SK-N-SH treated with all-trans-retinoic acid at 6 μM for 48 hours (cell line): ENCODE data around the gene GSN.

ENCODE experiments used
- ATAC-seq: fragments of 200-7000 bp; cut with Tn5 transposase; 3 replicates; pipeline ENCODE4 v1.9.1; 2020; ENCODE audit warnings: mild to moderate bottlenecking, moderate library complexity
- ARNTL ChIP-seq: fragments of 450-650 bp; formaldehyde crosslinking; IDR thresholded peaks from 2 replicates; pipeline ENCODE4 v1.5.0; 2020; ENCODE audit warnings: low read depth, mild to moderate bottlenecking, moderate library complexity, borderline replicate concordance
- BACH2 ChIP-seq: fragments of 250-450 bp; sonication (Bioruptor Pico); IDR thresholded peaks from 2 replicates; pipeline ENCODE4 v1.9.0; 2021; ENCODE audit warnings: mild to moderate bottlenecking, borderline replicate concordance
- CSDC2 ChIP-seq: fragments of 250-450 bp; sonication (Bioruptor Pico); IDR thresholded peaks from 2 replicates; pipeline ENCODE4 v1.5.0; 2020; ENCODE audit warnings: mild to moderate bottlenecking, moderate library complexity
- GLIS3 ChIP-seq: fragments of 250-450 bp; sonication (Bioruptor Pico); IDR thresholded peaks from 2 replicates; pipeline ENCODE4 v1.5.0; 2020; ENCODE audit warnings: mild to moderate bottlenecking, moderate library complexity
- ISL1 ChIP-seq: fragments of 250-450 bp; sonication (Bioruptor Pico); IDR thresholded peaks from 2 replicates; pipeline ENCODE4 v2.1.2; 2022; ENCODE audit warnings: mild to moderate bottlenecking, moderate library complexity
- OSR1 ChIP-seq: fragments of 250-450 bp; sonication (Bioruptor Pico); IDR thresholded peaks from 2 replicates; pipeline ENCODE4 v1.8.0; 2022; ENCODE audit warnings: moderate library complexity, mild to moderate bottlenecking, inconsistent platforms
- POU6F1 ChIP-seq: fragments of 250-450 bp; sonication (Bioruptor Pico); IDR thresholded peaks from 2 replicates; pipeline ENCODE4 v1.8.0; 2021; ENCODE audit warnings: low read depth, mild to moderate bottlenecking, moderate library complexity, borderline replicate concordance
- PPARA ChIP-seq: fragments of 250-450 bp; sonication (Bioruptor Pico); IDR thresholded peaks from 2 replicates; pipeline ENCODE4 v1.5.0; 2020; ENCODE audit warnings: mild to moderate bottlenecking, borderline replicate concordance
- RARB ChIP-seq: fragments of 250-450 bp; sonication (Bioruptor Pico); IDR thresholded peaks from 2 replicates; pipeline ENCODE4 v1.8.0; 2021; ENCODE audit warnings: mild to moderate bottlenecking, moderate library complexity
- TCF4 ChIP-seq: fragments of 250-450 bp; sonication (Bioruptor Pico); IDR thresholded peaks from 2 replicates; pipeline ENCODE4 v1.8.0; 2021; ENCODE audit warnings: mild to moderate bottlenecking, moderate library complexity, borderline replicate concordance
- TOX ChIP-seq: fragments of 250-450 bp; sonication (Bioruptor Pico); IDR thresholded peaks from 2 replicates; pipeline ENCODE4 v1.8.0; 2021; ENCODE audit warnings: mild to moderate bottlenecking, moderate library complexity, borderline replicate concordance
- ZC3H10 ChIP-seq: fragments of 250-450 bp; sonication (Bioruptor Pico); IDR thresholded peaks from 2 replicates; pipeline ENCODE4 v1.5.1; 2021; ENCODE audit warnings: mild to moderate bottlenecking, moderate library complexity
- ZFP3 ChIP-seq: fragments of 250-450 bp; sonication (Bioruptor Pico); IDR thresholded peaks from 2 replicates; pipeline ENCODE4 v1.5.0; 2020; ENCODE audit warnings: mild to moderate bottlenecking, moderate library complexity
- ZNF565 ChIP-seq: fragments of 450-650 bp; formaldehyde crosslinking; conservative IDR thresholded peaks from 2 replicates; pipeline ENCODE4 v1.5.0; 2020; ENCODE audit warnings: low read depth, mild to moderate bottlenecking, moderate library complexity
- ZNF70 ChIP-seq: fragments of 450-650 bp; formaldehyde crosslinking; IDR thresholded peaks from 2 replicates; pipeline ENCODE4 v1.5.0; 2020; ENCODE audit warnings: mild to moderate bottlenecking, moderate library complexity
- TF ChIP-seq, protein P1 (sequence below): fragments of 250-450 bp; sonication (Bioruptor Pico); IDR thresholded peaks from 2 replicates; pipeline ENCODE4 v1.5.0; 2020; ENCODE audit warnings: mild to moderate bottlenecking, moderate library complexity
- TF ChIP-seq, protein P2 (sequence below): fragments of 250-450 bp; sonication (Bioruptor Pico); IDR thresholded peaks from 2 replicates; pipeline ENCODE4 v1.5.1; 2020; ENCODE audit warnings: low read depth, mild to moderate bottlenecking, moderate library complexity
- TF ChIP-seq, protein P3 (sequence below): fragments of 250-450 bp; sonication (Bioruptor Pico); IDR thresholded peaks from 2 replicates; pipeline ENCODE4 v1.8.0; 2020; ENCODE audit warnings: mild to moderate bottlenecking, moderate library complexity, borderline replicate concordance
- TF ChIP-seq, protein P4 (sequence below): fragments of 250-450 bp; sonication (Bioruptor Pico); IDR thresholded peaks from 2 replicates; pipeline ENCODE4 v1.5.1; 2021; ENCODE audit warnings: mild to moderate bottlenecking, moderate library complexity

GSN gene

DNA sequence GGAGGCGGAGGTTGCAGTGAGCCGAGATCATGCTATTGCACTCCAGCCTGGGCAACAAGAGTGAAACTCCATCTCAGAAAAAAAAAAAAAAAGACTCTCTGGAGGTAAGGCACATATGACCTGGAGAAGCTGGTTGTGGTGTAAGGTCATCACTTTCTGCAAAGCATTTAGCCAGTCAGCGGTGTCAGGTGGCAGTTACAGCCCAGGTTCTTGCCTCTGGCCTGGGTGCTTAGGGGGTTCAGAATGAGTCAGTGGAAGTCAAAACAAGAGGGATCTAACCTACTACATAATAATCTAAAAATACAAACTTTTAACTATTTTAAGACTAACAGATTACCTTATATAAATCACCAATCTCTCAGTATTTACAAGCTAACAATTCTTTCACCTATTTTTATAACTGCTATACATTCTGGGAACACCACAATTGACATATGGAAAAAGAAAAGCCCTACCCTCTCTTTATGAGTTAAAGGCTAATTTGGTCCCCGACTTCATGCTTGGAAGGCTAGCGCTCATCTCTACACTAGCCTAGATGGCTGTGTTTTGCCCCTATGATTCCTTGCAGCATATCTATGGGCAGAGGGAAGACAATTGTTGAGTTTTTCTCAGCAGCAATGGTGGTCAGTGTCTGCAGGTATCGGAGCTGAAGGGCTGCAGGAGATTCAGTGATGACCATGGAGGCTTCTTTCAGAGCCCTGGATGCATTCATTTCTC is 72.9 kb downstream of the GSN start:
- ATAC-seq: no peak
- TF ChIP-seq GLIS3 (no peak), POU6F1 (no peak), ARNTL (no peak), PPARA (CRISPR knock-in tag) (no peak), CSDC2 (no peak), RARB (CRISPR knock-in tag) (no peak), ISL1 (no peak), ZFP3 (CRISPR knock-in tag) (no peak), ZC3H10 (CRISPR knock-in tag) (no peak), OSR1 (no peak), BACH2 (CRISPR knock-in tag) (no peak)
- TF ChIP-seq, protein P1, sequence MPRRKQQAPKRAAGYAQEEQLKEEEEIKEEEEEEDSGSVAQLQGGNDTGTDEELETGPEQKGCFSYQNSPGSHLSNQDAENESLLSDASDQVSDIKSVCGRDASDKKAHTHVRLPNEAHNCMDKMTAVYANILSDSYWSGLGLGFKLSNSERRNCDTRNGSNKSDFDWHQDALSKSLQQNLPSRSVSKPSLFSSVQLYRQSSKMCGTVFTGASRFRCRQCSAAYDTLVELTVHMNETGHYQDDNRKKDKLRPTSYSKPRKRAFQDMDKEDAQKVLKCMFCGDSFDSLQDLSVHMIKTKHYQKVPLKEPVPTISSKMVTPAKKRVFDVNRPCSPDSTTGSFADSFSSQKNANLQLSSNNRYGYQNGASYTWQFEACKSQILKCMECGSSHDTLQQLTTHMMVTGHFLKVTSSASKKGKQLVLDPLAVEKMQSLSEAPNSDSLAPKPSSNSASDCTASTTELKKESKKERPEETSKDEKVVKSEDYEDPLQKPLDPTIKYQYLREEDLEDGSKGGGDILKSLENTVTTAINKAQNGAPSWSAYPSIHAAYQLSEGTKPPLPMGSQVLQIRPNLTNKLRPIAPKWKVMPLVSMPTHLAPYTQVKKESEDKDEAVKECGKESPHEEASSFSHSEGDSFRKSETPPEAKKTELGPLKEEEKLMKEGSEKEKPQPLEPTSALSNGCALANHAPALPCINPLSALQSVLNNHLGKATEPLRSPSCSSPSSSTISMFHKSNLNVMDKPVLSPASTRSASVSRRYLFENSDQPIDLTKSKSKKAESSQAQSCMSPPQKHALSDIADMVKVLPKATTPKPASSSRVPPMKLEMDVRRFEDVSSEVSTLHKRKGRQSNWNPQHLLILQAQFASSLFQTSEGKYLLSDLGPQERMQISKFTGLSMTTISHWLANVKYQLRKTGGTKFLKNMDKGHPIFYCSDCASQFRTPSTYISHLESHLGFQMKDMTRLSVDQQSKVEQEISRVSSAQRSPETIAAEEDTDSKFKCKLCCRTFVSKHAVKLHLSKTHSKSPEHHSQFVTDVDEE (CRISPR knock-in tag): no peak
- TF ChIP-seq, protein P2, sequence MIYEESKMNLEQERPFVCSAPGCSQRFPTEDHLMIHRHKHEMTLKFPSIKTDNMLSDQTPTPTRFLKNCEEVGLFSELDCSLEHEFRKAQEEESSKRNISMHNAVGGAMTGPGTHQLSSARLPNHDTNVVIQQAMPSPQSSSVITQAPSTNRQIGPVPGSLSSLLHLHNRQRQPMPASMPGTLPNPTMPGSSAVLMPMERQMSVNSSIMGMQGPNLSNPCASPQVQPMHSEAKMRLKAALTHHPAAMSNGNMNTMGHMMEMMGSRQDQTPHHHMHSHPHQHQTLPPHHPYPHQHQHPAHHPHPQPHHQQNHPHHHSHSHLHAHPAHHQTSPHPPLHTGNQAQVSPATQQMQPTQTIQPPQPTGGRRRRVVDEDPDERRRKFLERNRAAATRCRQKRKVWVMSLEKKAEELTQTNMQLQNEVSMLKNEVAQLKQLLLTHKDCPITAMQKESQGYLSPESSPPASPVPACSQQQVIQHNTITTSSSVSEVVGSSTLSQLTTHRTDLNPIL (CRISPR knock-in tag): no peak
- TF ChIP-seq, protein P3, sequence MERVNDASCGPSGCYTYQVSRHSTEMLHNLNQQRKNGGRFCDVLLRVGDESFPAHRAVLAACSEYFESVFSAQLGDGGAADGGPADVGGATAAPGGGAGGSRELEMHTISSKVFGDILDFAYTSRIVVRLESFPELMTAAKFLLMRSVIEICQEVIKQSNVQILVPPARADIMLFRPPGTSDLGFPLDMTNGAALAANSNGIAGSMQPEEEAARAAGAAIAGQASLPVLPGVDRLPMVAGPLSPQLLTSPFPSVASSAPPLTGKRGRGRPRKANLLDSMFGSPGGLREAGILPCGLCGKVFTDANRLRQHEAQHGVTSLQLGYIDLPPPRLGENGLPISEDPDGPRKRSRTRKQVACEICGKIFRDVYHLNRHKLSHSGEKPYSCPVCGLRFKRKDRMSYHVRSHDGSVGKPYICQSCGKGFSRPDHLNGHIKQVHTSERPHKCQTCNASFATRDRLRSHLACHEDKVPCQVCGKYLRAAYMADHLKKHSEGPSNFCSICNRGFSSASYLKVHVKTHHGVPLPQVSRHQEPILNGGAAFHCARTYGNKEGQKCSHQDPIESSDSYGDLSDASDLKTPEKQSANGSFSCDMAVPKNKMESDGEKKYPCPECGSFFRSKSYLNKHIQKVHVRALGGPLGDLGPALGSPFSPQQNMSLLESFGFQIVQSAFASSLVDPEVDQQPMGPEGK (CRISPR knock-in tag): no peak

DNA sequence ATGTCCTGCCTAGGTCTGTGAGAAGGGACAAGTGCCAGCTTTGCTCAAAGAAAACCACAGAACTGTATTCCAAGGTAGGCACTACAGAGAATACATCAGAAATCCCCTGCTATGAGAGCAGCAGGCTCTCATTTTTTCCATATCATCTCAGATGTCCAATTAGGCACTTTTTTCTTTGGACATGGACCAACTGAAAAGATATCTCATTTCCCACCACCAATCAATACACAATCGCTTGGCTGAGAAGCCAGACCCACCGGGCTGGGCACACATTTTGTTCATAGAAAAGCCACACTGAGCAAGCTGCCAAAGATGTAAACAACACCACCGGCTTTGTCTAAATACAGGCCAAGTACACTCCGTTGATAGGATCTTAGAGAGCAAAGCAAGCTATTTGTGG is 76.2 kb downstream of the GSN start:
- no peak for ATAC-seq
- no peak for TF ChIP-seq OSR1
- TF ChIP-seq ZNF565: no peak
- TF ChIP-seq, protein P3 (CRISPR knock-in tag): no peak

DNA sequence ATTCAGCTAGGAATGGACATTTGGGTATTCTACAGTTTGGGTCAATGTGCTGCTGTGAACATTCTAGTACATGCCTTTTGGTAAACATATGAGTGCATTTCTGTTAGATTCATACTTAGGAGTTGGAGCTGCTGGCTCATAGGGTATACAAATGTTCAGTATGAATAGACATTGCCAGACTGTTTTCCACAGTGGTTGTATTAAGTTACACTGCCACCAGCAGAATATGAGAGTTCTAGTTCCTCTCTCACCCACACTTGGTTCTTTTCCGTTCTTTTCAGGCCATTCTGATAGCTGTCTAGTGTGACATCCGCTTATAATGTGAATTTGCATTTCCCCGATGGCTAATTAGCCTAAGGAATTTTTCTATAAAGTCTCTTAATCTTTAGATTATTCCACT is 77.1 kb downstream of the GSN start:
- ATAC-seq: no peak
- TF ChIP-seq BACH2 (CRISPR knock-in tag) (no peak), RARB (CRISPR knock-in tag) (no peak), TCF4 (no peak), ARNTL (no peak), ZNF70 (CRISPR knock-in tag) (no peak), ZNF565 (no peak), POU6F1 (no peak), GLIS3 (no peak), ISL1 (no peak), ZC3H10 (CRISPR knock-in tag) (no peak), CSDC2 (no peak), PPARA (CRISPR knock-in tag) (no peak), TOX (CRISPR knock-in tag) (no peak)
- TF ChIP-seq, protein P3 (CRISPR knock-in tag): no peak
- TF ChIP-seq, protein P2 (CRISPR knock-in tag): no peak
- TF ChIP-seq, protein P4, sequence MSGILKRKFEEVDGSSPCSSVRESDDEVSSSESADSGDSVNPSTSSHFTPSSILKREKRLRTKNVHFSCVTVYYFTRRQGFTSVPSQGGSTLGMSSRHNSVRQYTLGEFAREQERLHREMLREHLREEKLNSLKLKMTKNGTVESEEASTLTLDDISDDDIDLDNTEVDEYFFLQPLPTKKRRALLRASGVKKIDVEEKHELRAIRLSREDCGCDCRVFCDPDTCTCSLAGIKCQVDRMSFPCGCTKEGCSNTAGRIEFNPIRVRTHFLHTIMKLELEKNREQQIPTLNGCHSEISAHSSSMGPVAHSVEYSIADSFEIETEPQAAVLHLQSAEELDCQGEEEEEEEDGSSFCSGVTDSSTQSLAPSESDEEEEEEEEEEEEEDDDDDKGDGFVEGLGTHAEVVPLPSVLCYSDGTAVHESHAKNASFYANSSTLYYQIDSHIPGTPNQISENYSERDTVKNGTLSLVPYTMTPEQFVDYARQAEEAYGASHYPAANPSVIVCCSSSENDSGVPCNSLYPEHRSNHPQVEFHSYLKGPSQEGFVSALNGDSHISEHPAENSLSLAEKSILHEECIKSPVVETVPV (CRISPR knock-in tag): no peak
